Fibroblast of lung (primary cell): ENCODE measurements around the gene PFN3. TPM values are rescaled to one million over a fixed set of nuclear protein-coding genes. Genes with fewer than 3 reads are reported as not detected.

Experiments used
- DNase-seq, 2 donors: peaks; one replicate each; pipeline versions ENCODE4 v3.0.0 to v3.0.0-alpha.2; 2010; ENCODE audit warnings: low read depth in 2 of 2
- H2AFZ ChIP-seq: 2 replicates; pipeline ENCODE4 v1.5.1; 2012; ENCODE audit warnings: low read length, control low read depth, inconsistent platforms
- H3K27ac ChIP-seq: 2 replicates; pipeline ENCODE4 v1.5.1; 2011; ENCODE audit warnings: low read length, control low read depth; ENCODE audit not compliant: insufficient read depth
- H3K27me3 ChIP-seq: 2 replicates; pipeline ENCODE4 v1.5.1; 2011; ENCODE audit warnings: mild to moderate bottlenecking, low read length; ENCODE audit not compliant: control insufficient read depth, insufficient read depth
- H3K36me3 ChIP-seq: 2 replicates; pipeline ENCODE4 v1.5.1; 2011; ENCODE audit warnings: low read length; ENCODE audit not compliant: control insufficient read depth, insufficient read depth
- H3K4me1 ChIP-seq: 2 replicates; pipeline ENCODE4 v1.5.1; 2011; ENCODE audit warnings: low read length; ENCODE audit not compliant: control insufficient read depth, insufficient read depth; ENCODE audit errors: extremely low read depth
- H3K4me2 ChIP-seq: 2 replicates; pipeline ENCODE4 v1.5.1; 2011; ENCODE audit warnings: low read length, control low read depth; ENCODE audit not compliant: insufficient read depth; ENCODE audit errors: extremely low read depth
- H3K4me3 ChIP-seq, 4 experiments: fragments of 200-600 bp in 1 of 4; sonication (generic) in 1 of 4; replicated peaks in 1 of 4; 2 replicates each; pipeline ENCODE4 v1.5.1; 2011 to 2016; ENCODE audit warnings: low read length in 4 of 4, low read depth in 3 of 4, mild to moderate bottlenecking in 3 of 4, control low read depth in 2 of 4, inconsistent platforms in 1 of 4, mixed read lengths in 1 of 4; ENCODE audit not compliant: insufficient read depth in 1 of 4; ENCODE audit errors: control extremely low read depth in 1 of 4
- H3K79me2 ChIP-seq: 2 replicates; pipeline ENCODE4 v1.5.1; 2012; ENCODE audit warnings: mild to moderate bottlenecking, low read length, inconsistent platforms; ENCODE audit not compliant: control insufficient read depth, insufficient read depth
- H3K9ac ChIP-seq: 2 replicates; pipeline ENCODE4 v1.5.1; 2011; ENCODE audit warnings: mild to moderate bottlenecking, low read length, control low read depth; ENCODE audit not compliant: insufficient read depth
- H3K9me3 ChIP-seq: 2 replicates; pipeline ENCODE4 v1.5.1; 2012; ENCODE audit warnings: low read depth, low read length; ENCODE audit not compliant: control insufficient read depth, insufficient read depth
- H4K20me1 ChIP-seq: 2 replicates; pipeline ENCODE4 v1.5.1; 2011; ENCODE audit warnings: low read length; ENCODE audit not compliant: control insufficient read depth, insufficient read depth; ENCODE audit errors: extremely low read depth
- EZH2 ChIP-seq: IDR thresholded peaks from 2 replicates; pipeline ENCODE4 v1.5.1; 2012; ENCODE audit warnings: low read length, control low read depth, mild to moderate bottlenecking; ENCODE audit errors: missing control alignments
- polyA plus RNA-seq, 2 donors: library from polyadenylated mRNA; depleted of rRNA in 1 of 2; stranded (reverse) in 1 of 2; unstranded in 1 of 2; fragments of >200 nt; gene quantifications; 2 replicates each; pipeline ENCODE4 v1.2.1, GENCODE V29; 2011 to 2012; ENCODE audit warnings: missing spikeins in 1 of 2
- total RNA-seq: library from RNA; depleted of rRNA; stranded (reverse); fragments of >200 nt; gene quantifications from 2 replicates; pipeline ENCODE4 v1.2.1, GENCODE V29; 2014
- TF ChIP-seq, protein P1 (sequence below), 2 donors: IDR thresholded peaks in 1 of 2; conservative IDR thresholded peaks in 1 of 2; 1 replicate in 1 of 2; 2 replicates in 1 of 2; pipeline ENCODE4 v1.5.1; 2011 to 2012; ENCODE audit warnings: low read length in 2 of 2, control low read depth in 1 of 2, inconsistent platforms in 1 of 2, low read depth in 1 of 2, mild to moderate bottlenecking in 1 of 2

PFN3 gene
- total and polyA plus RNA-seq, 2 donors (not counting 1 experiment from before 2014, with no cell fraction given) = not detected

DNA sequence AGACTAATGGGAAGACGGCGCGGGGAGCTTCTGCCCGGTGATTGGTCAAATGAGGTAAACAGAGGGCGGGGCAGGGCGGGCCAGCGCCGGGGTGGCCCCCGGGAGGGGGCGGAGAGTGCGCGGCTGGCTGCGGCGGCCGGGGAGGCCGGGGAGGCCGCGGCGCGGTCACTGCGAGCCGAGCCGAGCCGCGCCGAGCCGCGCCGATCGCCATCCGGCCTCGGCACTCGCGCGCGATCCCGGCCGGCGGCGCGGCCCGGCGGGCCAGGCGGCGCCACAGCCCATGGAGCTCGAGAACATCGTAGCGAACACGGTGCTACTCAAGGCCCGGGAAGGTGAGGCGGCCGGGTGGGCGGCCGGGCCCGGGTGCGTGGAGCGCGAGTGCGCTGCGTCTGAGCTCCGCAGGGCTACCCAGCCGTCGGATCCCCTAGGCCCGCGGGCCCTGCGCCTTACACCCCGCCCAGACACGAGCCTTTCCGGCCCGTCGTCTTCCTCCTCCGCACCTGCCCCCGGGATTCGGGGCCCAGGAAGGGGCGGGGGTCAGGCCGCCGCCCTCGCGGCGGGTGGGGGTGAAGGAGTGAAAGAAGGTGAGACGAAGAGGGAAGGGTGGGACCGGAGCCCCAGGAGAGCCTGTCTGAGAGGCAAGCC is 26.2 kb upstream of the PFN3 start, which contains the start of gene GRK6:
GRK6 (plus strand) TSS at position 111 of the 645 bp plus-strand sequence; CDS start at position 281, 170 bp downstream.
- Histone ChIP-seq H3K79me2 (peaks cover 21% of the 10 kb centered on the region), H3K36me3 (peaks cover 5% of the 10 kb centered on the region), H2AFZ (peak within 1 kb of the TSS; percentile 86), H3K27ac (peak within 1 kb of the TSS; percentile 91), H3K4me3 (peak within 1 kb of the TSS; percentile 75 to 88 (median 82)), H3K4me1 (peaks cover 12% of the 10 kb centered on the region), H4K20me1 (no peaks in the 10 kb centered on the region), H3K4me2 (peak within 1 kb of the TSS; percentile 99), H3K9ac (peak within 1 kb of the TSS; percentile 97), H3K9me3 (no peaks in the 10 kb centered on the region), H3K27me3 (no peaks in the 10 kb centered on the region)
- DNase-seq = no peak
- TF ChIP-seq, protein P1, sequence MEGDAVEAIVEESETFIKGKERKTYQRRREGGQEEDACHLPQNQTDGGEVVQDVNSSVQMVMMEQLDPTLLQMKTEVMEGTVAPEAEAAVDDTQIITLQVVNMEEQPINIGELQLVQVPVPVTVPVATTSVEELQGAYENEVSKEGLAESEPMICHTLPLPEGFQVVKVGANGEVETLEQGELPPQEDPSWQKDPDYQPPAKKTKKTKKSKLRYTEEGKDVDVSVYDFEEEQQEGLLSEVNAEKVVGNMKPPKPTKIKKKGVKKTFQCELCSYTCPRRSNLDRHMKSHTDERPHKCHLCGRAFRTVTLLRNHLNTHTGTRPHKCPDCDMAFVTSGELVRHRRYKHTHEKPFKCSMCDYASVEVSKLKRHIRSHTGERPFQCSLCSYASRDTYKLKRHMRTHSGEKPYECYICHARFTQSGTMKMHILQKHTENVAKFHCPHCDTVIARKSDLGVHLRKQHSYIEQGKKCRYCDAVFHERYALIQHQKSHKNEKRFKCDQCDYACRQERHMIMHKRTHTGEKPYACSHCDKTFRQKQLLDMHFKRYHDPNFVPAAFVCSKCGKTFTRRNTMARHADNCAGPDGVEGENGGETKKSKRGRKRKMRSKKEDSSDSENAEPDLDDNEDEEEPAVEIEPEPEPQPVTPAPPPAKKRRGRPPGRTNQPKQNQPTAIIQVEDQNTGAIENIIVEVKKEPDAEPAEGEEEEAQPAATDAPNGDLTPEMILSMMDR (conservative IDR thresholded peaks at IDR 0.05 in 1 of 2, IDR thresholded peaks at IDR 0.05 in 1 of 2; ENCODE audit: low read depth in 1 of 2, low read length in 2 of 2) = no peak
- no peak for TF ChIP-seq EZH2

DNA sequence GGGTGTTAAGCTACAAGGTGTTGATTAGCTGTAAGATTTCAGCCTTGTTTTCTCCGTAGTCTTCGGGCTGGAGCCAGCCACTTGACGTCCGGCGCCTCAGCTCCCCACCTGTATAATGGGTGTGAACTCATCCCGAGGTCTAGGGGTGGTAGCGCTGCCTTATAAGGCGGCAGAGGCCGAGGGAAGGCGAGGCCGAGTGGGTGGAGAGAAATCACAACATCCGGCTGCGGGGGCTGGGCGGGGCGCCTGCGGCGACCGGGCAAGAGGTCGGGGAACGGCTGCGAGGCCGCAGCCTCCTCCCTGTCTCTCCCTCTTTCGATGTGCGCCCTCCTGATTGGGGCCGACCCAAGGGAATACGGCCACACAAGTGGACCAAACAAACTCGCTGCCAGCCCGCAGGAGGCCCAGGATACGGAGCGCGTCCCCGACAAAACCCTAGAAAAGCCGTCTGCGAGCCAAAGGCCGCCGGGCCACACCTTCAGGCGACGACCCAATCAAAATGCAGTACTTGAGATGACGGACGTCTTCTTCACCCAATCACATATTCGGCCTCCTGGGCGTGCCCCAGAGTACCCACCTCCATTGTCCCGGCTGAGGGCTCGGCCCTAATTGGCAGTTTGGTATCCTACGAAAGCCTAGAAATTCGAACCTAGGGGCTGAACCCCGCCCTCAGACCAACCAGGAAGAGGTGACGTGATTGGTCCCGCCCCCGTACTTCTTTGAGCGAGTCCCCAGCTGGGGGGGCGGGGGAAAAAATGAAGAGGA is 25.5 kb upstream of the PFN3 start:
- H4K20me1 ChIP-seq = no peaks in the 10 kb centered on the region
- TF ChIP-seq EZH2 = no peak
- TF ChIP-seq, protein P1 (conservative IDR thresholded peaks at IDR 0.05 in 1 of 2, IDR thresholded peaks at IDR 0.05 in 1 of 2; ENCODE audit: low read depth in 1 of 2, low read length in 2 of 2) = no peak
- no peaks in the 10 kb centered on the region for H3K9me3 ChIP-seq
- peak overlapping the region; percentile 94 for H3K4me2 ChIP-seq
- peak overlapping the region; percentile 63 to 68 (median 65) for H3K4me3 ChIP-seq
- H2AFZ ChIP-seq = peak overlapping the region; percentile 86
- no peaks in the 10 kb centered on the region for H3K27me3 ChIP-seq
- H3K9ac ChIP-seq = peak overlapping the region; percentile 89
- peaks cover 12% of the 10 kb centered on the region for H3K4me1 ChIP-seq
- H3K36me3 ChIP-seq = peaks cover 3% of the 10 kb centered on the region
- peak overlapping the region; percentile 91 for H3K27ac ChIP-seq
- H3K79me2 ChIP-seq = peaks cover 21% of the 10 kb centered on the region
- peak; percentile 100 for DNase-seq

DNA sequence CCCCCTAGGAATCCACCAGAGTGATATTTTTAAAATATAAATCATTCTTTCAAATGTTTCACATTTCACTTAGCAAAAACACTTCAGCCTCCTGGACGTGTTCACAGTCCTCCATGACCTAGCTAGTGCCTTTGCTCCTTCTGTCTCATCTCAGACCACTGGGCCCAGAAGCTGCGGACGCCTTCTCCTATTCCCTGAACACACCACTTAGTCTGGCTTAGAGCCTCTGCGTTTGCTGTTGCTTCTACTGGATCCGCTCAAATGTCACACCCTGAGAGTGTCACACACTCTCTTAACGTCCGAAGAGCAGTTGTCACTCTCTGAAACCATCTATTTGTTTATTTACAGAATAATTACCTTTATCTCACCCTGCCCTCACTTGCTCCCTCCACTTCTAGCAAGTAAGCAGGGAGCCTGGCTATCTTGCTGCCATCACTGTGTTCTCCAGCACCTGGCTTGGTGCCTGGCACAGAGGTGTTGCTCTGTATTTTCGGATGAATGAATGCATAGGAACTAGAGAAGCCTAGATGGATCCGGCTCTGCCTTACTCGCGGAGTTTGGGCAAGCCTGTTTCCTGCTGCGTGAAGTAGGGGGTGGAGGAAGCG is 24.8 kb upstream of the PFN3 start:
- no peak for TF ChIP-seq EZH2
- TF ChIP-seq, protein P1 (conservative IDR thresholded peaks at IDR 0.05 in 1 of 2, IDR thresholded peaks at IDR 0.05 in 1 of 2; ENCODE audit: low read depth in 1 of 2, low read length in 2 of 2) = no peak
- H3K4me2 ChIP-seq = peak overlapping the region; percentile 94
- no peaks in the 10 kb centered on the region for H3K27me3 ChIP-seq
- peak overlapping the region; percentile 89 for H3K9ac ChIP-seq
- peaks cover 2% of the 10 kb centered on the region for H3K36me3 ChIP-seq
- H4K20me1 ChIP-seq = no peaks in the 10 kb centered on the region
- DNase-seq = no peak
- peak overlapping the region; percentile 91 for H3K27ac ChIP-seq
- H3K4me1 ChIP-seq = peaks cover 12% of the 10 kb centered on the region
- H2AFZ ChIP-seq = peak overlapping the region; percentile 86
- peak overlapping the region; percentile 63 to 68 (median 65) for H3K4me3 ChIP-seq
- H3K9me3 ChIP-seq = no peaks in the 10 kb centered on the region
- H3K79me2 ChIP-seq = peaks cover 21% of the 10 kb centered on the region
